HEK293T (cell line): Measurements from ENCODE around the gene HAGHL.
"Not testable (repeated sequence)": the region's sequence is repeated elsewhere in the genome, so short reads cannot be mapped to it uniquely, and the experiment has no call there.

ENCODE experiments used
- CTCF ChIA-PET: fragments of 350-600 bp; formaldehyde crosslinking; extraction: SDS; loops from one replicate; lab custom pipeline; 2021; ENCODE audit warnings: antibody characterized with exemption, inconsistent platforms; lab: Yijun Ruan, JAX
- POLR2A ChIA-PET: fragments of 350-600 bp; formaldehyde crosslinking; extraction: SDS; loops from one replicate; lab custom pipeline; 2020; ENCODE audit warnings: antibody characterized with exemption, inconsistent platforms; lab: Yijun Ruan, JAX
- DNase-seq: peaks from one replicate; pipeline ENCODE4 v3.0.0; 2012; ENCODE audit warnings: mixed read lengths; ENCODE audit errors: extremely low spot score
- ARNT ChIP-seq: fragments of 450-650 bp; IDR thresholded peaks from 2 replicates; pipeline ENCODE4 v1.6.1; 2017; ENCODE audit warnings: mild to moderate bottlenecking
- BHLHE40 ChIP-seq: fragments of 450-650 bp; IDR thresholded peaks from 2 replicates; pipeline ENCODE4 v1.6.1; 2016; ENCODE audit warnings: mild to moderate bottlenecking, moderate library complexity, borderline replicate concordance
- CTBP1 ChIP-seq: fragments of 450-650 bp; IDR thresholded peaks from 2 replicates; pipeline ENCODE4 v1.6.1; 2016; ENCODE audit warnings: borderline replicate concordance
- ELF4 ChIP-seq: fragments of 450-650 bp; IDR thresholded peaks from 2 replicates; pipeline ENCODE4 v1.6.1; 2017; ENCODE audit warnings: antibody characterized with exemption
- FOXA1 ChIP-seq: fragments of 450-650 bp; IDR thresholded peaks from 2 replicates; pipeline ENCODE4 v1.6.1; 2016; ENCODE audit warnings: mild to moderate bottlenecking
- FOXK2 ChIP-seq: fragments of 450-650 bp; IDR thresholded peaks from 2 replicates; pipeline ENCODE4 v1.6.1; 2016; ENCODE audit warnings: mild to moderate bottlenecking
- FOXM1 ChIP-seq: fragments of 450-650 bp; IDR thresholded peaks from 2 replicates; pipeline ENCODE4 v1.6.1; 2017; ENCODE audit warnings: mild to moderate bottlenecking, borderline replicate concordance
- HDGF ChIP-seq: fragments of 450-650 bp; IDR thresholded peaks from 2 replicates; pipeline ENCODE4 v1.6.1; 2017; ENCODE audit warnings: antibody characterized with exemption, borderline replicate concordance
- L3MBTL2 ChIP-seq: fragments of 450-650 bp; conservative IDR thresholded peaks from 2 replicates; pipeline ENCODE4 v1.6.1; 2016; ENCODE audit warnings: mild to moderate bottlenecking
- LEF1 ChIP-seq: fragments of 450-650 bp; IDR thresholded peaks from 2 replicates; pipeline ENCODE4 v1.6.1; 2017; ENCODE audit warnings: mild to moderate bottlenecking, borderline replicate concordance
- NFRKB ChIP-seq: fragments of 450-650 bp; IDR thresholded peaks from 2 replicates; pipeline ENCODE4 v1.6.1; 2016; ENCODE audit warnings: mild to moderate bottlenecking, moderate library complexity
- SP1 ChIP-seq: fragments of 450-650 bp; IDR thresholded peaks from 2 replicates; pipeline ENCODE4 v1.6.1; 2017
- SUZ12 ChIP-seq: fragments of 450-650 bp; IDR thresholded peaks from 2 replicates; pipeline ENCODE4 v1.6.1; 2016; ENCODE audit warnings: mild to moderate bottlenecking
- TARDBP ChIP-seq: fragments of 450-650 bp; IDR thresholded peaks from 2 replicates; pipeline ENCODE4 v1.6.1; 2016
- ZNF384 ChIP-seq: fragments of 450-650 bp; IDR thresholded peaks from 2 replicates; pipeline ENCODE4 v1.6.1; 2016
- TF ChIP-seq, protein P1 (sequence below): fragments of 450-650 bp; IDR thresholded peaks from 2 replicates; pipeline ENCODE4 v1.6.1; 2016

The HAGHL gene

DNA sequence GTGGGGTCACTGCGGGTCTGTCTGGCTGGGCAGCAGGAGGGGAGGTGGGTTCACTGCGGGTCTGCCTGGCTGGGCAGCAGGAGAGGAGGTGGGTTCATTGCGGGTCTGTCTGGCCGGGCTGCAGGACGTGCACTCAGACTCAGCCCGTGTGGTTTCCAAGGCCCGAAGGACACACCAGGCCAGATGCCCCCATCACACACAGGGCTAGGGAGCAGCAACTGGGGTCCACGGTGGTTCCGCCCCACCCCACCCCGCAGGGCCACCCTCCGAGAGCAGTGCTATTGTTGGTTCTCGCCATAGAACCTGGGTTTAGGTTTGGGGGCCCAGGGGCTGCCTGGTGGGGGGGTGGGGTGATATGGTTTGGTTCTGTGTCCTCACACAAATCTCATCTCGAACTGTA lies 19.7 kb downstream of the HAGHL start:
- ChIA-PET POLR2A (interaction anchor here (0.6 kb wide), 1 partner anchor 39 kb away, joined by 3 read pairs; no protein-coding TSS in a partner anchor), CTCF (no interaction called here)
- DNase-seq = no peak
- TF ChIP-seq L3MBTL2 (no peak), FOXK2 (no peak), HDGF (no peak), LEF1 (no peak), SUZ12 (no peak)

DNA sequence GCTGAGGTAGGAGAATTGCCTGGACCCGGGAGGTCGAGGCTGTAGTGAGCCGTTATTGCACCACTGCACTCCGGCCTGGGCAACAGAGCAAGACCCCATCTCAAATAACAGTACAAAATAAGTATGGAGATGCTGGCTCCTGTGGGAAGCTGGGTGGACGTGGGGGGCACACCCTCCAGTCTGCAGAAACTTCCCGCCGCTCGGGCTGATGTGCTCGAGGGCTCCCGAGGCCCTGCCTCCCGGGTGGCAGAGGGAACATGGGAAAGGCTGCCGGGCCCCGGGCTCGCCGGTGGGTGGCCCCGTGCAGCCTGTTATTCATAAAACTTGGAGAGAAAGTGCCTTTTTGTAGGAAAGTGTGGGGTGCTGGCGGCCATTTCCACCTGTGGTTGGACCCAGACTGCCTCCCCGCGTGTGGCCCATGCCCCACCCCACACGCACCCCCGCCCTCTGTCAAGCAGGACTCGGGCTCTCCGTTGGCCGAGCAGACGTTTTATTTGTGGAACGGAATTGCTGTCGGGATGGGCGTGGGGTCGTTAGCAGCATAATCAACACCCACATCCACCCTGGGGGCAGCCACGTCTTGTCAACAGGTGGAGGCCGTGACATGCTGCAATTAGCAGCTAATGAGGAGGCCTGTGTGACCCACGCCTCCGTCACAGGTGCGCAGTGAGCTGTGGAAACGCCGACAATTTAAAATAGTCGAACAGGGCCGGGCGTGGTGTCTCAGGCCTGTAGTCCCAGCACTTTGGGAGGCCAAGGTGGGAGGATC lies 21.3 kb downstream of the HAGHL start:
- ChIA-PET POLR2A (interaction anchor here (0.8 kb wide), 1 partner anchor 27 kb away, joined by 5 read pairs; no protein-coding TSS in a partner anchor), CTCF (no interaction called here)
- DNase-seq = no peak
- no peak for TF ChIP-seq BHLHE40
- TF ChIP-seq ZNF384 = no peak
- TF ChIP-seq, protein P1, sequence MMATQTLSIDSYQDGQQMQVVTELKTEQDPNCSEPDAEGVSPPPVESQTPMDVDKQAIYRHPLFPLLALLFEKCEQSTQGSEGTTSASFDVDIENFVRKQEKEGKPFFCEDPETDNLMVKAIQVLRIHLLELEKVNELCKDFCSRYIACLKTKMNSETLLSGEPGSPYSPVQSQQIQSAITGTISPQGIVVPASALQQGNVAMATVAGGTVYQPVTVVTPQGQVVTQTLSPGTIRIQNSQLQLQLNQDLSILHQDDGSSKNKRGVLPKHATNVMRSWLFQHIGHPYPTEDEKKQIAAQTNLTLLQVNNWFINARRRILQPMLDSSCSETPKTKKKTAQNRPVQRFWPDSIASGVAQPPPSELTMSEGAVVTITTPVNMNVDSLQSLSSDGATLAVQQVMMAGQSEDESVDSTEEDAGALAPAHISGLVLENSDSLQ = no peak
- no peak for TF ChIP-seq SUZ12
- no peak for TF ChIP-seq LEF1
- no peak for TF ChIP-seq FOXA1

DNA sequence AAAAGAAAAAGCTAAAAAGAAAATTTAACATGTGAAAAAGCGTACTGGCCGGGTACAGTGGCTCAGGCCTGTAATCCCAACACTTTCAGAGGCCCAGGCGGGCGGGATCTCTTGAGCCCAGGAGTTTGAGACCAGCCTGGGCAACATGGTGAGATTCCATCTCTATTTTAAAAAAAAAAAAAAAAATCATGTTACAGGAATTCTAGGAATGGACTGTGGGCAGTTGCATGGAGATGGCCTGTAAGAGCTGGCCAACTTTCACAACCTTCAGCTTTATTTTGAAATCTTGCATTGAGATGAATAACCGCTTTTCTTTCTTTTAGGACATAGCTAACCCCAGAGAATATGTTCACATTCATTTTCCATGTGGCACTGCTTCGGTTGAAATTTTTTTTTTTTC lies 22.1 kb downstream of the HAGHL start:
- CTCF ChIA-PET = interaction anchor here (0.6 kb wide), 1 partner anchor 29 kb away, joined by 3 read pairs; no protein-coding TSS in a partner anchor
- no peak for TF ChIP-seq SP1
- TF ChIP-seq FOXM1 = no peak
- no peak for TF ChIP-seq BHLHE40
- TF ChIP-seq NFRKB = no peak
- no peak for TF ChIP-seq FOXA1
- TF ChIP-seq HDGF = no peak
- TF ChIP-seq ZNF384 = no peak
- no peak for TF ChIP-seq ELF4
- TF ChIP-seq ARNT = no peak
- TF ChIP-seq LEF1 = no peak
- TF ChIP-seq SUZ12 = no peak
- no peak for TF ChIP-seq FOXK2
- no peak for TF ChIP-seq L3MBTL2
- POLR2A ChIA-PET = interaction anchor here (0.8 to 2.0 kb wide), 2 partner anchors 11 to 27 kb away, joined by 5 read pairs; partner anchors contain the start of gene MSLN
- no peak for DNase-seq

DNA sequence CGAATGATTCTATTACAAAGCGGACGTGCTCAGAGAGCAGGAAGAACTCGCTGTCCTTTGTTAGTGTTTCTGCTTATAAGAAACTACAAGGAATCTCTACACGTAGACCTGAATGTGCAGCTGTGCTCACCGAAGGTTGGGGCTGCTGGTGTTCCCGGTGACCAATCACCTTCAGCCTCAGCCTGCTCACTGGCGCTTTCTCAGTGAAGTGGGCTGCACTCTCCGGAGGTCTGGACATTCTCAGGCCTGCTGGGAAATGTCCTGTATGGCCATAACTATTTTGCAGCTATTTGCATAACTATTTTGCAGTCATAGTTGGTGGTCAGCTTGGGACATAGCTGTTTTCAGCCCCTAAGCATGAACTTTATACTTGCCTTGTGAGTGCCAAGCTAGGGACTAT lies 23.6 kb downstream of the HAGHL start:
- CTCF ChIA-PET = no interaction called here
- no peak for DNase-seq
- POLR2A ChIA-PET = interaction anchor here (1.5 to 2.0 kb wide), 2 partner anchors 9 kb away, joined by 4 to 5 read pairs; partner anchors contain the start of genes CIAO3 and MSLN
- TF ChIP-seq ZNF384 (no peak), ARNT (no peak), FOXK2 (no peak), FOXA1 (no peak), BHLHE40 (no peak), TARDBP (no peak), L3MBTL2 (no peak), NFRKB (no peak), ELF4 (no peak), LEF1 (no peak), SP1 (no peak), CTBP1 (no peak), HDGF (no peak), SUZ12 (no peak), FOXM1 (no peak)
- TF ChIP-seq, protein P1 = no peak

DNA sequence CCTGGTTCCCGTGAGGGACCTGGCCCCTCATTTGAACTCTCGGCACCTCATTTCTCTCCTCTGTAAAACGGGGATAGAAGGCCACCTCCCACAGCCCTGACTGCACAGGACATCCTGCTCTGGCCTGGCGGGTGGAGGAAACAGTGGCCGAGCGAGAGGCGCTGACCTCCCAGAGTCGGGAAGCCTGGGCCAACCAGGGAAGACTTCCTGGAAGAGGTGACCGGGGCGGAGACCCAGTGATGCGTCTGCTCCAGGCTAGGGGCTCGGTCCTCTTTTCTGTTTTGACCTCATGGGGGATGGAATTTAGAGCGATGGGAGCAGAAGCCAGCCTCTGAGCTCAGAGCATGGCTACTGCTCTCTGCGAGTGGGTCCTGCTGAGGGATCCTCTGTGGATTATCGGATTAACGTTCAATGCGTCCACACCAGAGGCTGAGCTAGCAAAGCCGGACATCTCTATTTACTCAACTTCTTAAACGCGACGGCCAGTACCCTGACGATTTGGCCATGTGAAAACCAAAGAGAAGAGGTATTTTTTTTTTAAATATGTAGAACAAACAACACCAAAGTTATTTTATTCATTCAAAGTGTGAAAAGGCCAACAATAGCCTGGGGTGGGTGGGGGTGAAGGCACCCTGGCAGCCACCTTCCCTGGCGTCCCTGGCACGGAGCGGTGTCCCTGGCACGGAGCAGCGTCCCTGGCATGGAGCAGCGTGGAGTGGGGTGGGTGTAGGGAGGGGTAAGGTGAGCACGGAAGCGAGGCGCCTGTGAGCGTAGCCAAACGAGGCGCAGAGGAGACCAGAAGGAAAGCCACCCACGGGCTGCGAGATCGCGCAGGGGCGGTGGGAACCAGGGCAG lies 24.5 kb downstream of the HAGHL start:
- no peak for DNase-seq
- ChIA-PET CTCF (no interaction called here), POLR2A (interaction anchor here (1.1 to 1.5 kb wide), 3 partner anchors 10 to 36 kb away, joined by 3 to 4 read pairs (median 3); partner anchors contain the start of genes ANTKMT, CHTF18, CIAO3 and RPUSD1)
- no peak for TF ChIP-seq ARNT
- no peak for TF ChIP-seq BHLHE40
- no peak for TF ChIP-seq NFRKB
- TF ChIP-seq CTBP1 = no peak
- no peak for TF ChIP-seq FOXM1
- TF ChIP-seq, protein P1 = no peak

DNA sequence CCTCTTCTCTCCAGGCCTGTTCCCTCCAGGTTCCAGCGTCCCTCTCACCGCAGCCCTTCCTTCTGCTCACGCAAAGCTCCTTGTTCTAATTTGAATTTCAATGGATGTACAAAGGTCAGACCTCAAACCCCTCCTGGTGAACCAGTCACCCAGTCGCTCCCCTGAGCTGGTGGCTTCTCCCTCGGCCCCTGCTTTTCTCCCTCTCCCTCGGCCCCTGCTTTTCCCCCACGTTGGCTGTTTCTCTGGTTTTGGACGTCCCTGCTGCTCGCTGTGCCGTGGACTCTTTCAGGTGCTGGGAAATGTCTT lies 25.1 kb downstream of the HAGHL start:
- no peak for DNase-seq
- CTCF ChIA-PET = no interaction called here
- POLR2A ChIA-PET = interaction anchor here (1.1 to 1.3 kb wide), 2 partner anchors 31 to 36 kb away, joined by 3 read pairs; partner anchors contain the start of genes ANTKMT, CHTF18 and RPUSD1

DNA sequence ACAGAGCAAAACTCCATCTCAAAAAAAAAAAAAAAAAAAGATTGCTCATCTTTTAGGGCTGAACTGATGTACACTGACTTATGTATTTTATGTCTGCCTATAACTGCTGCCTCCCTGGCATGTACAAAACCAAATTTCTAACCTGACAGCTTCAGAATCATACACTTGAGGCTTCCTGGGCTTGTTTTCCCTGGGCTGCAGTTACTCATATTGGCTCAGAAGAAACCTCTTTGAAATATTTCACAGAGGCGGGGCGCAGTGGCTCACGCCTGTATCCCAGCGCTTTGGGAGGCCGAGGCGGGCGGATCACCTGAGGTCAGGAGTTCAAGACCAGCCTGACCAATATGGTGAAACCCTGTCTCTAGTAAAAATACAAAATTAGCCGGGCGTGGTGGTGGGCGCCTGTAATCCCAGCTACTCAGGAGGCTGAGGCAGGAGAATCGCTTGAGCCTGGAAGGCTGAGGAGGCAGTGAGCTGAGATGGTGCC lies 27.3 kb downstream of the HAGHL start:
- DNase-seq, POLR2A ChIA-PET: not testable (repeated sequence)
- CTCF ChIA-PET = interaction anchor here (0.6 to 1.1 kb wide), 2 partner anchors 39 to 130 kb away, joined by 5 to 6 read pairs; partner anchors contain the start of gene METRN

More for the DNA sequence above, 25.1 kb downstream of the HAGHL start:
- no peak for TF ChIP-seq SP1
- TF ChIP-seq, protein P1 = no peak
- TF ChIP-seq CTBP1 = no peak
- TF ChIP-seq ARNT = no peak
- no peak for TF ChIP-seq TARDBP
- no peak for TF ChIP-seq FOXA1
- no peak for TF ChIP-seq HDGF
- no peak for TF ChIP-seq NFRKB
- TF ChIP-seq FOXK2 = no peak
- no peak for TF ChIP-seq BHLHE40
- TF ChIP-seq ZNF384 = no peak
- no peak for TF ChIP-seq L3MBTL2
- TF ChIP-seq FOXM1 = no peak
- TF ChIP-seq SUZ12 = no peak
